HepG2 (cell line): ENCODE results near the gene BPIFB2. TPM values are rescaled to one million over a fixed set of nuclear protein-coding genes. Genes with fewer than 3 reads are reported as not detected.

ENCODE experiments used
- CHD2 ChIP-seq: IDR thresholded peaks from 2 replicates; pipeline ENCODE4 v1.6.1; 2011; ENCODE audit warnings: low read depth, low read length, improper control_type of control experiment
- FOXA3 ChIP-seq: IDR thresholded peaks from 2 replicates; pipeline ENCODE4 v1.6.1; 2016; ENCODE audit warnings: missing genetic modification reagents, missing compliant biosample characterization
- HOXD1 ChIP-seq: sonication (generic); formaldehyde crosslinking; IDR thresholded peaks from 2 replicates; pipeline ENCODE4 v1.5.0; 2020; ENCODE audit warnings: missing genetic modification reagents
- RERE ChIP-seq: IDR thresholded peaks from 2 replicates; pipeline ENCODE4 v1.6.1; 2016; ENCODE audit warnings: low read depth, missing genetic modification reagents, missing compliant biosample characterization
- REST ChIP-seq, 2 experiments: IDR thresholded peaks; 2 replicates each; pipeline ENCODE4 v1.6.1; 2011 to 2012; ENCODE audit warnings: low read length in 2 of 2, borderline replicate concordance in 1 of 2, low read depth in 1 of 2, mild to moderate bottlenecking in 1 of 2, moderate library complexity in 1 of 2
- SOX5 ChIP-seq: IDR thresholded peaks from 2 replicates; pipeline ENCODE4 v1.6.1; 2016; ENCODE audit warnings: borderline replicate concordance
- ZFYVE20 ChIP-seq: sonication (generic); formaldehyde crosslinking; IDR thresholded peaks from 2 replicates; pipeline ENCODE4 v1.8.0; 2023; ENCODE audit warnings: low read depth, mild to moderate bottlenecking, moderate library complexity, missing genetic modification reagents, borderline replicate concordance
- ZNF333 ChIP-seq: sonication (generic); formaldehyde crosslinking; IDR thresholded peaks from 2 replicates; pipeline ENCODE4 v1.4.0; 2020; ENCODE audit warnings: mild to moderate bottlenecking, missing genetic modification reagents, borderline replicate concordance
- ZNF337 ChIP-seq: sonication (generic); formaldehyde crosslinking; IDR thresholded peaks from 2 replicates; pipeline ENCODE4 v1.5.1; 2020; ENCODE audit warnings: missing genetic modification reagents, low read depth, mild to moderate bottlenecking, borderline replicate concordance
- ZNF441 ChIP-seq: sonication (generic); formaldehyde crosslinking; IDR thresholded peaks from 2 replicates; pipeline ENCODE4 v1.7.0; 2021; ENCODE audit warnings: missing genetic modification reagents, borderline replicate concordance
- polyA plus RNA-seq, 8 experiments: library from polyadenylated mRNA; depleted of rRNA in 3 of 8; stranded (reverse) in 7 of 8; unstranded in 1 of 8; fragments of >200 nt; fragmentation: Illumina TruSeq in 4 of 8; extraction: Trizol in 4 of 8; gene quantifications; 2 replicates each; pipeline versions ENCODE4 v1.2.1 to v1.2.3, GENCODE V29; 2011 to 2016; ENCODE audit warnings: low read depth in 4 of 8, missing spikeins in 1 of 8, mixed read lengths in 1 of 8; ENCODE audit not compliant: insufficient read depth in 1 of 8
- total RNA-seq, 5 experiments: library from RNA; depleted of rRNA; stranded (reverse); fragments of >200 nt; fragmentation: Illumina TruSeq; extraction: Trizol; gene quantifications; 2 replicates each; pipeline ENCODE4 v1.2.3, GENCODE V29; 2016; ENCODE audit warnings: low read depth in 1 of 5
- TF ChIP-seq, protein P1 (sequence below): sonication (generic); formaldehyde crosslinking; IDR thresholded peaks from 2 replicates; pipeline ENCODE4 v1.4.0; 2020; ENCODE audit warnings: missing genetic modification reagents, mild to moderate bottlenecking, borderline replicate concordance

The BPIFB2 gene
- total and polyA plus RNA-seq, 2 of the 13 experiments (the other 11 are each of a cell fraction or from before 2014, with no cell fraction given) = 54.5 to 902 TPM

GRCh38 chr20:33014336-33015113 is 7.0 kb downstream of the BPIFB2 start (continued):
- TF ChIP-seq ZNF333 (no peak), REST (IDR thresholded peaks at IDR 0.05; ENCODE audit: borderline replicate concordance in 1 of 2, low read depth in 1 of 2, low read length in 2 of 2) (no peak), HOXD1 (no peak), CHD2 (no peak), ZNF441 (CRISPR knock-in tag) (no peak), FOXA3 (CRISPR knock-in tag) (no peak), ZFYVE20 (no peak), RERE (no peak), SOX5 (CRISPR knock-in tag) (no peak), ZNF337 (CRISPR knock-in tag) (no peak)
- TF ChIP-seq, protein P1, sequence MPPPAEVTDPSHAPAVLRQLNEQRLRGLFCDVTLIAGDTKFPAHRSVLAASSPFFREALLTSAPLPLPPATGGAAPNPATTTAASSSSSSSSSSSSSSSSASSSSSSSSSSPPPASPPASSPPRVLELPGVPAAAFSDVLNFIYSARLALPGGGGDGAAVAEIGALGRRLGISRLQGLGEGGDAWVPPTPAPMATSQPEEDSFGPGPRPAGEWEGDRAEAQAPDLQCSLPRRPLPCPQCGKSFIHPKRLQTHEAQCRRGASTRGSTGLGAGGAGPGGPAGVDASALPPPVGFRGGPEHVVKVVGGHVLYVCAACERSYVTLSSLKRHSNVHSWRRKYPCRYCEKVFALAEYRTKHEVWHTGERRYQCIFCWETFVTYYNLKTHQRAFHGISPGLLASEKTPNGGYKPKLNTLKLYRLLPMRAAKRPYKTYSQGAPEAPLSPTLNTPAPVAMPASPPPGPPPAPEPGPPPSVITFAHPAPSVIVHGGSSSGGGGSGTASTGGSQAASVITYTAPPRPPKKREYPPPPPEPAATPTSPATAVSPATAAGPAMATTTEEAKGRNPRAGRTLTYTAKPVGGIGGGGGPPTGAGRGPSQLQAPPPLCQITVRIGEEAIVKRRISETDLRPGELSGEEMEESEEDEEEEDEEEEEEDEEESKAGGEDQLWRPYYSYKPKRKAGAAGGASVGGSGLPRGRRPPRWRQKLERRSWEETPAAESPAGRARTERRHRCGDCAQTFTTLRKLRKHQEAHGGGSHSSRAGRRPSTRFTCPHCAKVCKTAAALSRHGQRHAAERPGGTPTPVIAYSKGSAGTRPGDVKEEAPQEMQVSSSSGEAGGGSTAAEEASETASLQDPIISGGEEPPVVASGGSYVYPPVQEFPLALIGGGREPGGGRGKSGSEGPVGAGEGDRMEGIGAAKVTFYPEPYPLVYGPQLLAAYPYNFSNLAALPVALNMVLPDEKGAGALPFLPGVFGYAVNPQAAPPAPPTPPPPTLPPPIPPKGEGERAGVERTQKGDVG (CRISPR knock-in tag) = no peak
